HT-29 (cell line): ENCODE measurements around the gene HS3ST1. TPM values are rescaled to one million over a fixed set of nuclear protein-coding genes. Genes with fewer than 3 reads are reported as not detected.

Experiments used
- DNase-seq: peaks from one replicate; pipeline ENCODE4 v3.0.0-alpha.2; 2015; ENCODE audit warnings: low spot score
- total RNA-seq: library from RNA; depleted of rRNA; stranded (reverse); fragments of >200 nt; shearing (Covaris generic); gene quantifications from 2 replicates; pipeline ENCODE4 v1.2.3, GENCODE V29; 2014

The HS3ST1 gene
- total RNA-seq, 1 experiment from 2014 or later = 53.5 TPM

DNA sequence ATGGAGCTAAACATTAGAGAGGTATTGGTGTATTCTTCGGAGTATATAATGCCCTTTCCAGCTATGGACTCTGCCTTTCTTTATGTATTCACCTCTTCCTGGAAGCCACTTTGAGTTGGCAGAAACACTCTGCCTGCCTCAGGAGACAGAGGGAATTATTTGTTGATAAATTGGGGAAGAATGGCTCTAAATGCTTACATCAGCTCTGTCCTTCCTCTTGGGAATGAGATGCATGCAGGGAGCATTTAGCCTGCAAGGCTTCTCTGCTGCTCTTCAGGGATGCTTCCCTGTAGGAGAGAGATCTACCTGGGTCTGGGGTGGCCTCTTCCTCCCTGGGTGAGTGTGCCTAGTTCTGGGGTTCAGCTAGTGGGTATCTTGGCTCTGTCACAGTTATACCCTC lies 6.9 kb upstream of the HS3ST1 start:
- DNase-seq = no peak

- no peak for DNase-seq
These were observed 2.4 kb upstream of the HS3ST1 start for GRCh38 chr4:11431111-11431510.

DNA sequence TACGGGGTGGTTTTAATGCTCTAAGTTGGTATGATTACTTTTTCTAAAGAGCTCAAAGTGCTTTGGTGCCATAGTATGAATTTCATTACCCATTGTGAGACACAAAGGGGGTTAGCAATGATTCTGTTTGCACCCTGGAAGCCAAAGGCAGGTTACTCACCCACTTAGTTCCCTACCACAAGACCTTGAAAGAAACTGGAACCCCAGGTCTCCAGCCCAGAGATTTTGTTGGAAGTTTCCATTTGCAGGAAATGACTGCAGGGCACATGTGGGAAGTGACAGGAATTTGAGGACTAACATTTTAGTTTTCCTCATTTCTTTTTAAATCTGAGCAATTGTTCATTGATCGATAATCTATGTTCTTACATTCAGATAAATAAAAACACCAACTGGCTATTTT lies 1.8 kb upstream of the HS3ST1 start:
- DNase-seq = peak; percentile 23

- peak; percentile 70 for DNase-seq
These were observed 978 bp upstream of the HS3ST1 start for GRCh38 chr4:11429699-11430045.

GRCh38 chr4:11428899-11429698 lies 405 bp upstream of the HS3ST1 start:
- DNase-seq = peak; percentile 97

DNA sequence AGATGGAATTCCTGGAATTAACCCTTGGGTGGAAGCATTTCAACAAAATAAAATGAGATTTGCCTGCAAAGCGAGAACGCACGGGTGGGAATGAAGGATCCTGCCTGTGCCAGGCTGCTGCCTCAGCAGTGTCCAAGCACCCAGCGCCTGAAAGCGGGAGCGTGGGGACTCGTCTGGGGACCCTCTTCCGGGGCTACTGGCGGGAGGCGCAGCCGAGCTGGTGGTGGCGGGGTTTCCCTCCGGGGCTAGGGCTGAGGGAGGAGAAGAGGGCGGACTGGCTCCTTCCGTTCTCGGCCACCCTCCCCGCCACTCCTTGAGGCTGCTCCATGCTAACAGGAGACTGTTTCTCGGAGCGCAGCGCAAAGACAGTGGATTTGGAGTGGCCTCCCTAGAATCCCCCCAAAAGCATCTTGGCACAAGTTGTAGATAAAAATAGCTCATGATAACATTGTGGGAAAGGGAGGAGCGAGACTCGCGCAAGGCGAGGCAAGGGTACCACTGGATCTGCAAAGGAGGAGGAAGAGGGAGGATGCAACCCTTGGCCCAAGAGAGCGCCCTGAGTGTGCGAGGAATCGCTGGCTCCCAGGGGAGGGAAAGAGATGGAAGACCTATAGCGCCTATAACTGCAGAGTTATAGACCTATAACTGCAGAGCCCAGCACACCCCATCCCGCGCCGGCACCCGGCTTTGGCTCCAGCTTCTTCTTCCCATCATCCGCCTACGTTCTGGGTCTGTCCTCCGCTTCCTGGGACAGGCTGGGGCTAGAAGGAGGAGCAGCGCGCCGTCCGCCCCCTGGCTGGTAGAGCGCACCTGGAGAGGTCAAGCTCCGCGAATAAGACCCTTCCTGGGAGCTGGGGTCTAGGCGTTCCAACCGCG lies 1.3 kb downstream of the HS3ST1 start:
- DNase-seq = peak; percentile 35

GRCh38 chr4:11426731-11427120 lies 2.0 kb downstream of the HS3ST1 start:
- no peak for DNase-seq

DNA sequence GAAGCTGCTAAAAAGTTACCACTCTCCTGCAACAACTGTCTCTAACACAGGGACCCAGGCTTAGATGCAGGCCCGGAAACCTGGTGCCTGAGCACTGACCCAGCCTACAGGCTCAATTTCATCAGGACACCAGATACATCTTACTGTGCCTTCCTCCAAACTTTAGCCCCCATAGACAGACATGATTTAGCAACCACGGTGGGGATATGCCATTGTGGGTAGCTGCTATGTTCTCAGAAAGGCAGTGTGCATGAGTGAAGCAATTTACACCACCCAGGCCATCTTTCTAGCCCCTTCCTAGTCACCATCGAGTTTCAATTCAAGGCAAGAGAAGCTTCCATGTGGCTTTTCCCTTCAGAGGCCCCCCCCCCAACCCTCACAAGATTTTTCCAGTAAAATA lies 2.7 kb downstream of the HS3ST1 start:
- no peak for DNase-seq

GRCh38 chr4:11424856-11425255 lies 3.8 kb downstream of the HS3ST1 start:
- DNase-seq = no peak

DNA sequence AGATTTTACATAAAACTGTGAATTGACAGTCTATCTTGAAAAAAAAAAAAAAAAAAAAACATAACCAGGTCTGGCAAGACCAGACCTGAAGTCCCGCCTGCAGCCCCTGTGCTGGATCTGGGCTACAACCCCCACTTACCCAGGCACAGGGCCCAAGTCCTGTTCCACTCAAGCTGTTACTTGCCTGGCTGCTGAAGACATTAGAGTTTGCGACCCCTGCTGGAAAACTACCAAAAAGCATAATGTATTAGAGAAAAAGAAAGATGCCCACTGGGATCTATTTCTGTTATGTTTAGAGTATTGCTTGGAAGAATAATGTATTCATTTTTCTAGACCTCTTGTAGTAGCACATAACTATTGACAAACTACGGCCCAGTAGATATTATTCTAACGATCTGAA lies 4.7 kb downstream of the HS3ST1 start:
- peak; percentile 29 for DNase-seq

- DNase-seq = no peak
These were observed 5.2 kb downstream of the HS3ST1 start for GRCh38 chr4:11423465-11423864.

GRCh38 chr4:11421116-11421515 lies 7.6 kb downstream of the HS3ST1 start:
- no peak for DNase-seq

DNA sequence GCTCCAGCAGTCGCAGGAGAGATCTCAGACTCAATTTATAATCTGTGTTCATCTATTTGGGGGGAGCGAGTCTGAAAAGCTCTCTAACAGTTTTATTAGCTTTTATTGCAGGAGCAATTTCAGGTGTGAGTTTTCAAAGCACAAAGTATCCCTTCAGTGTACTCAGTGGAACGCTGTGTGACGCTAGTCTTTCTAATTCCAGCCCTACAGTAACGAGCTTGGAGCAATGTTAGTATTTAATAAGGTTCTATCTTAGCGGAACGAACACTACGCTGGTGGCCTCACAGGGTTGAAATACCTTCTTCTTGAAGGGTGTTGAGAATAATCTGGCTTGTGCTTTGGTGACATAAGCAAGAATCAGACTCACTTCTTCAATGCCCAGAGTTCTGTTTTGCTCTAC lies 8.4 kb downstream of the HS3ST1 start:
- no peak for DNase-seq

GRCh38 chr4:11418610-11419009 lies 10.1 kb downstream of the HS3ST1 start:
- DNase-seq = peak; percentile 28

- DNase-seq = no peak
These were observed 12.0 kb downstream of the HS3ST1 start for GRCh38 chr4:11416767-11417113.

- DNase-seq = no peak
These were observed 12.5 kb downstream of the HS3ST1 start for GRCh38 chr4:11416071-11416766.

- no peak for DNase-seq
These were observed 13.2 kb downstream of the HS3ST1 start for GRCh38 chr4:11415409-11416070.

DNA sequence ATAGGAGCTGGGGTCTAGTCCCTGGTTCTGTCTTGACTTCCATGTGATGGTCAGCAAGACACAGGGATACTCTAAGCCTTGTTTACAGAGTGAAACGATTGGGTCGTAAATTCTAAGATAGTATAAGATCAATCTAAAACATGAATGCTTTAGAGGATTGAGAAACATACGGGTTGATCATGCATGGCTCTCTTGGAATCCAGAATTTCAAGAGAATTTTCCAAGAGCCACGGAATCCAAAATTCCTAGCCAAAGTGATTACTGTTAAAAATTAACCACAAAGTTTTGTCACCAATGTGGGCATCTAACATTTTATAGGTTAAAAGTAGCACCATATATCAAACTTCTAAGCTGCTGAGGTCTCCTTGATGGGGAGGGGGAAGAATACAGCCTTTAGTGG lies 16.5 kb downstream of the HS3ST1 start:
- no peak for DNase-seq

DNA sequence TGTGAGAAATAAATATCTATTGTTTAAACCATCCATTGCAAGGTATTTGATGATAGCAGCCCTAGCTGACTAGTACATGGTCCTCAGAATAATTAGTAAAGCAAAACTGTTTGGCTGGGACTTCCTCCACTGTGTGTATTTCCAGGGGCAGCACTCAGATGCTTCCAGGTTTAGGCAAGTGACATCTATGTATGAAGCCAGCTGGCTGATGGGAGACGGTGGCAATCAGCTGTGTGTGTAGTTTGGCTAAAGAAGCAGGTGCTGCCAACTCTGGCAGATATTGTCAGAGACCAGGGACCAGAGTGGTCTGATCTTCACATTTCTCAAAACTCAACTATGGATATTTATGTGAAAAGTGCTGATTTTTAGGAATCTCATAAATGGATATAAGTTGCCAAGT lies 19.1 kb downstream of the HS3ST1 start:
- no peak for DNase-seq

DNA sequence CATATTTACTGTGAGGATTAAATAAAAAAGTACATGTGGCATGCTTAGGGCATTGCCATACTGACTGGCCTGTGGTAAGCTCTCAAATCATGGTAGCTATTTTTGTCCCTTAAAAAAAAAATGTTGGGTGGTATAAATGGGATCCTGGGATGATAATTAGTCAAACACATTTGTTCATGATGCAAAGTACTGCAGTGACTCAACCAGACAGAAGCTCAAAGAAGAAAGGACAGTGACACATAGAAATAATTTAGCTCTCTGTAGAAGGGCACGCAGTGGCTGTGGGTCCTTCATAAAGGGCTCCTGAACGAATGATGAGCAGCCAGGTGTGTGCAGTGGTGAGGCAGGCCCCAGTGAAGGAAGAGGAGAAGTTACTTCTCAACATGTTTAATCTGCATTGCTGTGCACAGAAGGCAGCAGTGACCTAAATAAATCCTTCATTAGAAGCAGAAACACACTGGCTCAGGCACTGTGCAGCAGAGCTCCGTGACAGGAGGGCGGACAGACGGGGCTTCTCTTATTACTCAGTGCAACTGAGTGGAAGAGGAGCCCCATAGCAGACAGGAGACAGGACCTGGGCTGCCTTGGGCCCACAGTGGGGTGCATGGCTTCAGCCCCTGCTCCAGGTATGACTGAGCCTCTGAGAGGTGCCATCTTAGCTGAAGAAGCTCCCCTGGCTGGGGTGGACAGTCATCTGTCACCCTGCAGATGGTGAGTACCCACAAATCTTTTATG lies 20.3 kb downstream of the HS3ST1 start:
- no peak for DNase-seq

- DNase-seq = no peak
These were observed 21.1 kb downstream of the HS3ST1 start for GRCh38 chr4:11407551-11407950.
